K562 (cell line): ENCODE results near the gene POLR2H.

ENCODE experiments used
- POLR2A ChIP-seq: fragments of 450-650 bp; conservative IDR thresholded peaks from 2 replicates; pipeline ENCODE4 v1.6.1; 2016
- ZBTB1 ChIP-seq: sonication (generic); formaldehyde crosslinking; IDR thresholded peaks from 2 replicates; pipeline ENCODE4 v1.8.1; 2023; ENCODE audit warnings: missing genetic modification reagents, low read depth, mild to moderate bottlenecking, borderline replicate concordance

GRCh38 chr3:184334470-184335158 lies 26.9 kb upstream of the POLR2H start:
- TF ChIP-seq ZBTB1 (CRISPR knock-in tag) (no peak), POLR2A (no peak)
